Psoas muscle (tissue), 8 donors: ENCODE results near the gene ARL13B. TPM values are rescaled to one million over a fixed set of nuclear protein-coding genes. Genes with fewer than 3 reads are reported as not detected.
A peak's percentile ranks its signal among the peaks of the same experiment; 100 is the strongest.
"Not testable (repeated sequence)": the region's sequence is repeated elsewhere in the genome, so short reads cannot be mapped to it uniquely, and the experiment has no call there.

Source experiments
- ATAC-seq, 4 donors: fragments of 200-7000 bp; cut with Tn5 transposase; one replicate each; pipeline ENCODE4 v1.9.1; 2020; ENCODE audit warnings: moderate library complexity in 3 of 4, mild to moderate bottlenecking in 2 of 4
- DNase-seq, 2 donors: peaks; one replicate each; pipeline ENCODE4 v3.0.0-alpha.2; 2020
- H3K27ac ChIP-seq: fragments of 200-600 bp; one replicate; pipeline ENCODE4 v1.8.0; 2022
- H3K27me3 ChIP-seq, 3 donors: fragments of 200-600 bp in 1 of 3; one replicate each; pipeline versions ENCODE4 v1.6.1 to v1.8.0; 2013 to 2022; ENCODE audit warnings: low read length in 2 of 3, mild to moderate bottlenecking in 2 of 3, moderate library complexity in 1 of 3; ENCODE audit not compliant: insufficient read depth in 3 of 3
- H3K36me3 ChIP-seq, 2 donors: fragments of 200-600 bp in 1 of 2; one replicate each; pipeline versions ENCODE4 v1.6.1 to v1.8.0; 2013 to 2022; ENCODE audit warnings: low read depth in 1 of 2, mild to moderate bottlenecking in 1 of 2, moderate library complexity in 1 of 2; ENCODE audit not compliant: insufficient read depth in 1 of 2
- H3K4me1 ChIP-seq: fragments of 200-600 bp; one replicate; pipeline ENCODE4 v1.8.0; 2022
- H3K4me3 ChIP-seq: fragments of 200-600 bp; one replicate; pipeline ENCODE4 v1.8.0; 2022; ENCODE audit warnings: mild to moderate bottlenecking
- H3K9me3 ChIP-seq: fragments of 200-600 bp; one replicate; pipeline ENCODE4 v1.8.0; 2022
- CTCF ChIP-seq: fragments of 200-600 bp; IDR thresholded peaks from one replicate; pipeline ENCODE4 v1.8.0; 2022; ENCODE audit warnings: antibody characterized with exemption
- WGBS, 3 donors: extraction: QIAGEN DNeasy Blood & Tissue Kit; methylation state at CpG; one replicate each; pipeline versions ENCODE4 v1.1.6 to v1.1.7; 2013; 5-methylcytosine and 5-hydroxymethylcytosine counted together
- intact Hi-C, 2 donors: fragments of 100-400 bp; cut with DNase I; formaldehyde crosslinking; loops; one replicate each; pipeline versions ENCODE4 v1.11.0 to v1.14.2; 2022
- polyA plus RNA-seq, 3 donors: library from polyadenylated mRNA; stranded (reverse); fragments of 200-250 nt; gene quantifications; one replicate each; pipeline ENCODE4 v1.2.3, GENCODE V29; 2013
- total RNA-seq, 4 donors: library from RNA; stranded (reverse); fragmentation: NEBNext Ultra II Directional in 2 of 4; extraction: Animal tissue kit (Norgen Biotek cat#: 25700) in 2 of 4; gene quantifications; one replicate each; pipeline versions ENCODE4 v1.2.1 to v1.2.4, GENCODE V29; 2021 to 2023
- donor health status: healthy with polysubstance abuse.
- donor health status: DM: no; HTN: no; CAD: no; lungs with moderate emphysema.
- donor health status: Bipolar disorder and iron deficiency.
- donor health status: healthy.
- donor health status: DM: yes; HTN: yes; CAD: no.
- donor health status: DM: no; HTN: no; CAD: no.
- donor health status: DM: no; HTN: no; CAD: no.
- donor health status: DM: yes; HTN: yes; CAD: no.

Gene ARL13B
- total and polyA plus RNA-seq, 7 donors, result 0.86 to 2.6 (median 1.8) TPM

GRCh38 chr3:93961026-93961425 lies 18.9 kb upstream of the ARL13B start:
- H3K9me3 ChIP-seq, result no peaks in the 10 kb centered on the region
- no peak overlapping the region for H3K27ac ChIP-seq
- ATAC-seq (no peak), DNase-seq (no peak)
- no peaks in the 10 kb centered on the region for H3K4me1 ChIP-seq
- H3K4me3 ChIP-seq, result no peak overlapping the region
- intact Hi-C loops, result no loop called here
- H3K27me3 ChIP-seq, result no peaks in the 10 kb centered on the region
- 35 to 71% (median 58%) methylated on average over 1 of the region's 1 CpG for WGBS, 3 donors
- H3K36me3 ChIP-seq, result no peaks in the 10 kb centered on the region
- TF ChIP-seq CTCF, result no peak

- 36 to 60% (median 39%) methylated on average over 1 of the region's 1 CpG for WGBS, 3 donors
- ATAC-seq, result no peak
- intact Hi-C loops, result no loop called here
- no peak for TF ChIP-seq CTCF
- Histone ChIP-seq H3K27ac (no peak overlapping the region), H3K4me1 (no peaks in the 10 kb centered on the region), H3K36me3 (no peaks in the 10 kb centered on the region), H3K9me3 (no peaks in the 10 kb centered on the region), H3K4me3 (no peak overlapping the region), H3K27me3 (no peaks in the 10 kb centered on the region)
- no peak for DNase-seq
Measured at GRCh38 chr3:93961489-93961888, 18.5 kb upstream of the ARL13B start.

GRCh38 chr3:93962798-93963197 lies 17.2 kb upstream of the ARL13B start:
- 86 to 98% (median 93%) methylated on average over 3 of the region's 3 CpGs for WGBS, 3 donors
- no peak for ATAC-seq
- H3K4me3 ChIP-seq, result no peak overlapping the region
- H3K9me3 ChIP-seq, result no peaks in the 10 kb centered on the region
- no peak overlapping the region for H3K27ac ChIP-seq
- H3K27me3 ChIP-seq, result no peaks in the 10 kb centered on the region
- no peaks in the 10 kb centered on the region for H3K4me1 ChIP-seq
- intact Hi-C loops, result no loop called here
- no peaks in the 10 kb centered on the region for H3K36me3 ChIP-seq
- no peak for TF ChIP-seq CTCF
- DNase-seq, result no peak

- intact Hi-C loops, H3K36me3 ChIP-seq, DNase-seq, H3K27me3 ChIP-seq, H3K9me3 ChIP-seq, H3K27ac ChIP-seq, H3K4me1 ChIP-seq, H3K4me3 ChIP-seq, ATAC-seq: not testable (repeated sequence)
- WGBS, 3 donors, result 95 to 96% (median 95%) methylated on average over 19 of the region's 19 CpGs
Measured at GRCh38 chr3:93965106-93965505, 14.8 kb upstream of the ARL13B start.

GRCh38 chr3:93969443-93969842 lies 10.5 kb upstream of the ARL13B start:
- ATAC-seq, result peak in 1 of 4 donors; percentile 42
- no peaks in the 10 kb centered on the region for H3K36me3 ChIP-seq
- H3K27me3 ChIP-seq, result no peaks in the 10 kb centered on the region
- no peak for DNase-seq
- WGBS, 3 donors, result 53 to 76% (median 53%) methylated on average over 3 of the region's 3 CpGs
- H3K9me3 ChIP-seq, result no peaks in the 10 kb centered on the region
- intact Hi-C loops, result no loop called here
- H3K4me1 ChIP-seq, result no peaks in the 10 kb centered on the region
- no peak for TF ChIP-seq CTCF
- H3K4me3 ChIP-seq, result no peak overlapping the region
- H3K27ac ChIP-seq, result no peak overlapping the region
